ENCODE data around the gene KCNG2.
"Not testable (repeated sequence)": the region's sequence is repeated elsewhere in the genome, so short reads cannot be mapped to it uniquely, and the experiment has no call there.

Gene KCNG2

DNA sequence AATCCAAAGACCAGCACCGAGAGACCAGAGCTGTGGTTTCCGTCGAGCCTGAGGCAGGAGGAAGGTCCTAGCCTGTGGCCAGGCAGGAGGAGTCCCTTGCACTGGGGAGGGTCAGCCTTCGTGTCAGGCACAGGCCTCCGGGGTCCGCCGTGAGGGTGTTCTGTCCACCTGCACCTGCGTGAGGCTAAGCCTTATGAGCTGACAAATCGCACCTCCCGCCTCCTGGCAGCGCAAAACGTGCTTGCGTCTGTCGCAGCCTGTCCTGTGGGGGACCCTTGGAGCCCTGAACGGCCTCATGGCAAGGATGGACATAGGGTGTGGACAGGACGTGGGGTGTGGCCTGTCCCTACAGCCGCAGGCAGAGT is 73.3 kb downstream of the KCNG2 start:
- DNase-seq (ENCODE audit: low read depth): no peak

DNA sequence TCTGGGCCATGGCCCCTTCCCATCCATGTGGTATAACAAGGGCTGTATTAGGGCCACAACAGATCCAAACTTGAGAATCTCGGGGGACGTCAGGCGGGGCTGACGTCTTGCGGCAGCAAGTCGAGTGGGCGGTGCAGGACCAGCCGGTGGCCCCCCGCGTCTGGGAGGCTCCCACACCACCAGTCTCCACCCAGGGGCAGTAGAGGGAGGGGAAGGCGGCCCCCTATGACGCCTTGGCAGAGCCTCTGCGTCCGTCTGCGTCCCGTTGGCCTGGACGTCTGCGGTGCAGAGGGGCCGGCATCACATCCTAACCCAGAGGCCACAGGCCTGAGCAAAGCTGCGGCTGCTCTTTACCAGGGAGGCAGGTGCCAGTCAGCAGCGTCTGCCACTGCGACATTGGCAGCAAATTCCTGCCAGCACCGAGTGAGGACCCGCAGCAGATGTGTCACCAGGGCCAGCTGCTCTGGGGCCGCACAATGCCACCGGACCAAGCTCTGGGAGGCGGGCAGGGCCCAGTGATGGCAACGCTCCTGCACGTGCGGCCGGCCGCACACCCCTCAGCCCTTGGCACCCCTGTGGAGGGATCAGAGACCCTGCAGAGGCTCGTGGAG is 73.8 kb downstream of the KCNG2 start:
- no peak for DNase-seq (ENCODE audit: low read depth)

DNA sequence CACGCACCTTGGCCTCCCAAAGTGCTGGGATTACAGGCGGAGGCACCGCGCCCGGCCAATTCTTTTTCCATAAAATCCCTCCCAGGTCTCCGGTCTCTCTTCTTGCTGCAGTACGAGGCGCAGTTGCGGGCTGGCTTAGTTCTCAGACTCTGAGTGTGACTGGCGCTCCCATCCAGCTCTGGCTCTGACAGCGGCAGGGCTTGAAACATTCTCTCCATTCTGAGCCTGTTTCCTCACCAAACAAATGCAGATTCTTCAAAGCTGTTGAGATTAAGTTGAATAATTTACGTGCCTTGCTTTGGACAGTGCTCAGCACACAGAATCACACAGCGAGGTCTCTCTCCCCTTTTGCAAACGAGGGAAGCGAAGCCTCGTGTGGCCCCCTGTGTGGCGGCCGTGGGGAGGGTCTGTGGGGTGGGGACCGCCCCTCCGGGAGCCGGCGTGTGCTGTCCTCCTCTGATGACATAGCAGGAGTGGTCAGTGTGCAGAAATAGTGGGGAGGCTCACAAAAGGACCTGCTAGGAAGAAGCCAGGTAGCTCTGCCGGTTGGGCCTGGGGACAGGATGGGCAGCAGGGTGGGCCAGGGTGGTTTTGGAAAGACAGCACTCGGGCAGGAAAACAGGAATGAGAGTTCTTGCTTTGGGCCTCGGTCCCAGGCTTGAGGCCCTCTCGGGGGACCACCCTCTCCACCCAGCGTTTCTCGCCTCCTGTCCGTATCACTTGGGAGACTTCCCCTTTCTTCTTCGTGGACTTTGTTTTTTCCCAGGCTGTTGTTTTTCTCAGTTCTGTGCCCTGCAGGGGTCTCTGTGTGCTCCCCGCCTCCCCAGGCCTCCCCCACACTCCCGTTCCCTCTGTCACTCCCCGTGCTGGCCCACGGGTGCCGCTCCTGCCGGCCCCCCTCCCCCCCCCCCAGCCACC is 75.0 kb downstream of the KCNG2 start:
- DNase-seq (ENCODE audit: low read depth): no peak

DNA sequence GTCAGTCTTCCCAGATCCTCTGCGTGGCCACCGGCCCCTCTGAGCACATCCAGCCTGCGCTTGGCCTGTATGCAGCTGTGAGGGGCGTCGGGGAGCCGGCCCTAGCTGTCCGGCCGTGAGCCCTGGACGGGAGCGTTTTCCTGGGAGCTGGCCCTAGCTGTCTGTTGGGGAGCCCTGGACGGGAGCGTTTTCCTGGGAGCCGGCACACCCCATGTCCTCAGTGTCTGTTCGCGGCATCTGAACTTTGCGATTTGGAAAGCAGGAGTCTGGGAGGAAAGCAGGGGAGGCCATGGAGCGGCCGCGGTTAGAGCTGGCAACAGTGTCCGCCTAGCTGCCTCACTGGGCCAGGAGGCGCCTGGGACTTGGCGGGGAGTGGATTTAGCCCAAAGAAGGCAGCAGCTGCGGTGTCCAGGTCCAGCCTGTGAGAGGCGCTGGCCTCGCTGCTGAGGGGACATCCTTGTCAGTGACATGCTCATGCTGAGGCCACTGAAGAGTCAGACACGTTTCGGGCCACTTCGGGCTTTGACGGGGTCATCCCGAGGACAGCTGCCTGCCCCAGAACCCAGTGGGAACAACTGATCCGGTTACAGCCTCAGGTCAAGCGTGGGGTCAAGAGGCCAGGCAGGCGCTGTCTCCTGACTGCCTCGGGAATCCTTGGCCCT is 75.8 kb downstream of the KCNG2 start:
- no peak for DNase-seq (ENCODE audit: low read depth)

DNA sequence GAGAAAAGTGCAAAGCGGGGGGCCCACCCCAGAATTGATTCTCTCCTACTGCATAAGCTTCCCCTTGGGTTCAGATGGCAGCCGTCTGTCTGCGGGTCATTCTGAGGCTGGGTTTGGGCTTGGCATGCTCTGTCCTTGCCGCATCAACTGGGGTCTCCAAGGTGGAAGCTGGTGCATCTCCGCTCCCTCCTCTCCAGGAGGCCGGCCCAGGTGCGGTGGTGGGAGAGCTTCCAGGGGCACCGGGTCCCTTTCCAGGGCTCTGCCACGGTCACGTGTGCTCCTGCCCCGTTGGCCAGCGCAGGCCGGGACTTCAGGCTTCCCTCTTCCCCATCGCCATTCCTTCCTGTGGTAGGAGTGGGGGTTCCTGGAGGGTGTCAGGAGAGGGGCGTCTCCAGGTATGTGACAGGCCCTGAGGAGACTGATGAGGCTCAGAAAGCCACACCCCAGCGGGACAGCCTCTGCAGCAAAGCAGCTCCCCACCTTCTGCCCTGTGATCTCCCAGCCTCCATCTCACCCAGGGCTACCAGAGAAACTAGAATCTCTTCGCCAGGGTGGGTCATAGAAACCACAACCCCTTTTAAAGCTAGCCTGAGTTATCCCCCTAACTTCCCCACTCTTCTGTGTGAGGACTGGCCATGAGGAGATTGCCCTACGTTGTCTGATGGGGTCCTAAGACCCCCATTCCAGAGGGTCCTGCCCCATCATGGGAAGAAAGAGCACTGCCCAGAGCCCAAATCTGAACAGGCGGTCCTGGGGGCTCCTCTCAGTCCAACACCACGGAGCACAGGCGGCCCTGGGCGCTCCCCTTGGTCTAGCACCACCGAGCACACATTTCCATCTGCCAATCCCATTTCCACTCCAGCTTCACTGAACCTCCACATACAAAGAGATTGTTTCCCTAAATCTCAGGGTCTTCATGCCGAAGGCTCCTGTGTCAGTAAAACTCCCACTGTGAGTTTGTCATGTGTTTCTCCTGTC is 77.1 kb downstream of the KCNG2 start:
- DNase-seq (ENCODE audit: low read depth): no peak

DNA sequence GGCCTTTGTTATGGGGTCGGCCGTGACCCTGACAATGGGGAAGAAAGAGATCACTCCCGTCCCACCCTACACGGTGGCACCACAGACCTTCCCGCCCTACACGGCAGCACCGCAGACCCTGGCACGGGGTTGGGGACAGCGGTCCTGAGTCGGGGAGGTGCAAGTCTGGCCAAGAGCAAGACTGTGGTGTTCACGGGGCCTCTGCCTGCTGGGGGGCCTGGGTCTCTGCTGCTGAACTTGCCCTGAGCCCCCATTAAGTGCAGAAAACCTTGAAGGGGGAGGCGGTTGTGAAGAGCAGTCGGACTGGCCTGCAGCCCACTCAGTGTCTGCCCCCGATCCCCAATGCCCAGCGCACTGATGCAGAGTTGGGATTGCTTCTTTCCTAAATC is 77.8 kb downstream of the KCNG2 start:
- no peak for DNase-seq (ENCODE audit: low read depth)

DNA sequence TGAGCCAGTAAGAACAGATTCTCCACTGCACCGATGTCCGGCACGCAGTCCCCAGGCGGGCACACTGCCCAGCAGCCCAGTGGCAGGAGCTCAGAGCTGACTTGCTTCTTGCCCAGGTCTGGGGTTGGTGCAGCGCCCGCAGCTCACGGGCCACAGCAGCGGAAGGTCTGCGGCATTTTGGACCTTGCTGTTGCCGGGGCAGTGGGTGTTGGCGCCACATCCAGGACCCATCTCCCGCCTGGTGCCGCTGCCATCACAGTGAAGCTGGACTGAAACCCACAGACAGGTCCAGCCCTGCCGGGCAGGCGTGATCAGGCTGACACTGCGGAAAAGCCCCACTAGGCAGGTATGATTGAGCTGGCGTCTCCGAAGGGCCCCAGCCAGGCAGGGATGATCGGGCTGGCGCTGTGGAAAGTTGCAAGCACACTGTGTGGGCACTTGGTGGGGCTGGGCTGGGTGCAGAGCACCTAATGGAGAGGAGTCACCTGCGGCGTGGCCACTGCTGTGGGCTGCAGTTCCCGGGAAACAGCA is 78.3 kb downstream of the KCNG2 start:
- no peak for DNase-seq (ENCODE audit: low read depth)

DNA sequence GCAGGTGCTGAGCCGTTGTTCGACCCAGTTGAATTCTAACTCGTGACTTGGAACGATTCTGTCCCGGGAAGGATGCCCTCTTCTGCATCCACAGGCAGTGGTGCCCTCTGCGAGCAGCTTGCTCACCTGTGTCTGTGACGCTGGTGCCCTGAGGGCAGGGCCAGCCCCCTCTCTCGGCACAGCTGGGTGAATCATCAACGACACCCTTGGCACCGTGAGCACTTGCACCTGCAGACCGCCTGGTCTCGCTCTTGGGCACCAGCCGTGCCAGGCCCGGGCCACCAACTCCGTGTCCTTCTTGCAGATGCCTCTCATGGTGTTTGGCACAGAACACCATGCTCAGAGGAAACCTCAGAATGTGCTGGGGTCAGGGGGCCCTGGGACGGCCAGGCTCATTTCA is 78.8 kb downstream of the KCNG2 start:
- no peak for DNase-seq (ENCODE audit: low read depth)

DNA sequence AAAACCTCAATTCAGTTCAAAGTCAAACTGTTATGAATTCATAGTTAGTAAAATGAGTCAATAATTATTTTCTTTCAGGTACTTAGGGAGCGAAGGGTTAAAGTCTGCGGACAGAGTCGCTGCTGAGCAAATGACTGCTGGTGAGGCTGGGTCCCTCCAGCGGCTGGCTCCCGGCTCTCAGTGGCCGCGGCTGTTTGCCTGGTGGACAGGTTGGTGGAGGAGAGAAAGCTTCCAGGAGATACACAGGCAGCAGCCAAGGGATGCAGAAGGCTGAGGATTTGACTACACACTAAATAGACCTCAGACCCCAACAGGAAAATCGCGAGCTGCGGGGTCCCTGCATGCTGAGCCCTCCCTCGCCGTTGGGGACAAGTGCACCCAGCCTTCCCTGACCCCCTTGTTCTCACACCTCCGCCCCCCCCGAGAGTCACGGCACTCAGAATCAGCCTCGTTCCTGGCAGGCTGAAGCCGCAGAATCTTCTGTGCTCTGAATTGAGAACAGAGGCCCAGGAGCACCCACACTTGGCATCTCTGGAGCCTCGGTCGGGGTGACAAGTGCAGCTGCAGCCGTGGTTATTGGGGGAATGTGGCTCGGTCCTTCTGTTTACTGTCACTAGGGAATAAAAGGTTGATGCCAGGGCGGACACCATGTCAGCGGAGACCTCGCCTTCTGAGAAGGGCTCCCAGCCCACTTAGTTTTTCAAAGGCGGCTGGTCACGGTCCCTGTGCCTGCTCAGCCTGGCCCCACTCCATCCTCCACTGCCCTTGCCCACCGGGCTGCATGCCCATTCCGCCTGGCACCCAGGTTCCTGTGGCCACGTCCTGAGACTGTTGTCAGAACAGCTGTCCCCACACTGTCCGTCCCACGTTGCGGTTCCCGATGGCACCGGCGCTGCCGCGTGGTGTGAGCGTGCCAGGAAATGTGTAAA is 79.7 kb downstream of the KCNG2 start:
- no peak for DNase-seq (ENCODE audit: low read depth)

DNA sequence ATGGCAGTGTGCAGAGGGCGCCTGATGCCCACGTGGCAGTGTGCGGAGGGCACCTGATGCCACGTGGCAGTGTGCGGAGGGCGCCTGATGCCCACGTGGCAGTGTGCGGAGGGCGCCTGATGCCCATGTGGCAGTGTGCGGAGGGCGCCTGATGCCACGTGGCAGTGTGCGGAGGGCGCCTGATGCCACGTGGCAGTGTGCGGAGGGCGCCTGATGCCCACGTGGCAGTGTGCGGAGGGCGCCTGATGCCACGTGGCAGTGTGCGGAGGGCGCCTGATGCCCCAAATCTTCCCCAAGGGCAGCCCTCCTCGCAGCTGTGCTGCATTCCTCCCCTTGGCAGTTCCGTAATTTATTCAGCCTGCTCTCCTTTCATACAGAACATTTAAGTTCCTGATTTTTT is 80.5 kb downstream of the KCNG2 start:
- DNase-seq (ENCODE audit: low read depth): not testable (repeated sequence)

DNA sequence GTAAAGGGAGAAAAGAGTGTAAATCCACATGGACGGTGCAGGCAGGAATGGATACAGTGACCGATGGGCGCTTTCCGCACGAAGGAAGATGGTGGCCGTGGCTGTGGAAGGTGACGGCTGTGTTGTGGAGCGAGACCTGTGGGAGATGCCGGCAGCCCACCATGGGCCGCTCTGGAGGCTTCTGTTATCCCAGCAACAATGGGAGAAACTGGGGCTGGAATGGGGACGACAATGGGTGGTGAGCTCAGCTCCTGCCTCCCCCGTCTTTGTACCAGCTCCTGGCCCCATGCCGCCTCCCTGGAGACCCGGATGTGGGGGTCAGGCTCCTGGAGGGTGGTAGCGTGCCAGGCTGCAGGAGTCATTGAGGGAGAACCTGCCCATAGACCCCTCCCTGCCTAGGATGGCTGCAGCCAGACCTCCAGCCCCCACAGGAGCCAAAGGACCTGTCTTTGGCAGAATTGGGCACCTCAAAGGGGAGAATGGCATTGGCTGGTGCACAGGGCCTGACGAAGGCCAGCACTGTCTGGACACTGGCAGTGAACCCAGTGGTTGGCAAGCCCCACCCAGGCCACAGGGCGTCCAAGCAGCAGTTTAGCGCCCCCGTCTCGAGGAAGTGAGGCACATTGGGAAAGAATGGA is 81.1 kb downstream of the KCNG2 start:
- no peak for DNase-seq (ENCODE audit: low read depth)

DNA sequence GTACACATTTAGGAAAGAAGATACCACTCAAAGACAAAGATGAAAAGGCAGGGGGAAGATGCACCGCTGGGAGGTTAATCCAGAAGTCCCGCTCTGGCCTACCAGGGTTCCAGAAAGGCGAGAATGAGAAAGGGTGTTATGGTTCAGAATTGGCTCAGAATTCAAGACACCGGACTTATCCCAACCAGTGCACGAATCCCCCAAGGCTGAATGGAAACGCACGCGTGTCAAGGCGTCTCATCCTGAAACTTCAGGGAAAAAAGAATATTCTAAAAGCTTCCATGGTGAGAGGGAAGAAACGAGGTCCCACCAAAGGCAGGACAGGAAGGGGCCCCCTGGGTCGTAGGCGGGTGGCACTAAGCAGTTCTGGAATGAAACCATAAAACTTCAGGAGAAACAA is 81.8 kb downstream of the KCNG2 start:
- no peak for DNase-seq (ENCODE audit: low read depth)

DNA sequence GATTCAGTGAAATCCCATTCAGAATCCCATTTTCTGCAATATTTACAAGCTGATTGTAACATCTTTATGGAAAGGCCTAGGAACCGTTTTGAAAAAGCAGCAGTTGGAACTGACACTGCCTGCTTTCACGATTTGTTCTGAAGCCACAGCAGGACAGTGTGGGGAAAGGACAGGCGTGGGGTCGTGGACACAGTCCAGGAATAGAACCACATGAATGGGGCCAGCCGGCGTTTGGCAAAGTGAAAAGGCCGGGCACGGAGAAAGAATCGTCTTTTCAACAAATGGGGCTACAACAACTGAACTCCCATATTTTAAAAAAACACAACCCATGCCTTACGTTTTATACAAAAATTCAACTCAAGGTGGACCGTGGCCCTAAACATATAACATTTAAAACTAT is 84.0 kb downstream of the KCNG2 start:
- DNase-seq (ENCODE audit: low read depth): no peak

DNA sequence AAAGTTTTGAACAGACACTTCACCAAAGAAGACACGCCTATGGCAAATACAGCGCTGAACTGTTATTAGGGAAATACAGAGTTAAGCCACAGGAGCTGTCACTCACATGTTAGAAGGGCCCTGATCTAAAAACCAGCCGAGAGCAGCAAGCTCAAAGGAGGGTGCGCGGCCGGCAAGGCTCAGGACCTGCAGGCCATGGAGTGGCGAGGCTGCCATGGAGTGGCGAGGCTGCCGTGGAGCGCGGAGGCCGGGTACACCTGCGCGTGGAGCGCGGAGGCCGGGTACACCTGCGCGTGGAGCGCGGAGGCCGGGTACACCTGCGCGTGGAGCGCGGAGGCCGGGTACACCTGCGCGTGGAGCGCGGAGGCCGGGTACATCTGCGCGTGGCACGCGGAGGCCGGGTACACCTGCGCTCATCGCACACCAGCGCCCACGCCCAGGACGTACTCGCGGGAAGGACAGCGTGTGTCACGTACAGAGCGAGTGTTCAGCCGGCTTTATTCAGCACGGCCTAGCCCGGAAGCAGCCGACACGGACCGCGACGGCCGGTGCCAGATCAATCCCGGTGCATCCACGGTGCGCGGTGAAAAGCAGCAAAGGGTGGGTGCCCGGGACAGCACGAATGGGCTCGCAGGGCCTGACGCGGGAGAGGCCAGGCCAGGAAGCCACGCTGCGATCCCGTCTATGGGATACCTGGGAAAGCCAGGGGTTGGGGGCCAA is 84.9 kb downstream of the KCNG2 start:
- DNase-seq (ENCODE audit: low read depth): no peak

DNA sequence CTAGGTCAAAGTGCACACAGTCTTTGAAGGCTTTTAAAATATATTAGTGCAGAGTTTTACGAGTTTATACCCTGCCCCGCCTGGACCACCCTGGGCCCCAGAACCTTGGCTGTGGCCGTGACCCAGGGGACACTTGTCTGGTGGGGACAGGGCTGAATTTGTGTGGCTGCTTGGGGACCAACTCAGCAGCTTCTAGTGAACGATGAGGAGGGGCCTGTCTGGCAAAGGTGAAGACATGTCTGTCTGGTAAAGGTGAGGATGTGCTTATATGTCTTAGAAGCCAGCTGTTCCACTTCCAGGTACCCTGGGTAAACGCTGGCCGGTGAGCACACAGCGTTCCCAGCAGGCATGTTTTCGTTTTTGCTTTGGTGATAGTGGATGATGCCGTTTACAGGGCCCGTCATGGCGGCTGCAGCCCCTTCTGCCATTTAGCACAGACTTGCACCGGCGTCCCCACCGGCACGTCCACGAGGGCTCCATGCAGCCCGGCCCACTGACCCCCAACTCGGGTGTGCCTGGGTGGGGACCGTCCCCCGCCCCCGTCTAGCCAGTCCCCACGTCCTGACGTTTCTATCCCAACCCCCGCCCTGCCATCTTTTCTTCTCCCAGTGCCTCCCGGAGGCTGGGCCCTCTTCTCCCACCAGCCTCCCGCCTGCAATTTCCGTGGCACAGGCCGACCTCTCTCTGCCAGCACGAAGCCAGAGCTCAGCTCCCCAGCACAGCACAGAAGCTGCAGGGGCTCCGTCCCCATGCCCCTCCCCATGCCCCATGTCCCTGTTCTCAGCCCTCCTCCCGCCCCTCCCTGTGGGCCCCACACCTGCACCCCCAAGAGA is 85.9 kb downstream of the KCNG2 start:
- no peak for DNase-seq (ENCODE audit: low read depth)

DNA sequence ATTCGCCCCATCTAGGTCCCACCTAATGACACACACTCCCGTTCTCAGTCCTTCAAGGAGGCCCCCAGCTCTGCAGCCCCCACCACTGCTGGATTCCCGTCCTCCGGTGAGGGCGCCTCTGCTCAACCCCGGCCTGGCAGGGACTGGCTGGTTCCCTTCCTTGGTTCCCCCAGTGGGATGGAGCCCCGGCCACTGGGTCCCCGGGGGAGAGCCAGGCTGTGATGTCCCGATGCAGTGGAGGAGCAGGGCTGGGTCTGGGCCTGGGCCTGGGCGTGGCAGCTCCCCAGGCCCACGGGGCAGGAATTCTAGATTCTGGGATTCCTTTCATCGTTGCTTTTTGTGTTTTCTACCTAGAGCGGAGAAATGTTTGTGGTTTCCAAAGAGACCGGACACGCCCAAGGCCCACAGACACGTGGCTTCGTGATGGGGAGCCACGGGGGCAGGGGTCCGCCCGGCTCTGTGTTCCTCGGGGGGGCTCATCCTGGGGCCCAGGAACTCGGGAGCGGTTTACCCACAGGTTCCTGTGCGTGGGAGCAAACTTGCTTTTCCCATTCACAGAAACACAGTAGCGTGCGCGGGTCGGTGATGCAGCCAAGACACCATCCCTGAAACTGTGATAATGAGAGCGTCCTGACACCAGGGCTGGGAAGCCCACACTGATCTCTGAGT is 86.7 kb downstream of the KCNG2 start:
- no peak for DNase-seq (ENCODE audit: low read depth)

DNA sequence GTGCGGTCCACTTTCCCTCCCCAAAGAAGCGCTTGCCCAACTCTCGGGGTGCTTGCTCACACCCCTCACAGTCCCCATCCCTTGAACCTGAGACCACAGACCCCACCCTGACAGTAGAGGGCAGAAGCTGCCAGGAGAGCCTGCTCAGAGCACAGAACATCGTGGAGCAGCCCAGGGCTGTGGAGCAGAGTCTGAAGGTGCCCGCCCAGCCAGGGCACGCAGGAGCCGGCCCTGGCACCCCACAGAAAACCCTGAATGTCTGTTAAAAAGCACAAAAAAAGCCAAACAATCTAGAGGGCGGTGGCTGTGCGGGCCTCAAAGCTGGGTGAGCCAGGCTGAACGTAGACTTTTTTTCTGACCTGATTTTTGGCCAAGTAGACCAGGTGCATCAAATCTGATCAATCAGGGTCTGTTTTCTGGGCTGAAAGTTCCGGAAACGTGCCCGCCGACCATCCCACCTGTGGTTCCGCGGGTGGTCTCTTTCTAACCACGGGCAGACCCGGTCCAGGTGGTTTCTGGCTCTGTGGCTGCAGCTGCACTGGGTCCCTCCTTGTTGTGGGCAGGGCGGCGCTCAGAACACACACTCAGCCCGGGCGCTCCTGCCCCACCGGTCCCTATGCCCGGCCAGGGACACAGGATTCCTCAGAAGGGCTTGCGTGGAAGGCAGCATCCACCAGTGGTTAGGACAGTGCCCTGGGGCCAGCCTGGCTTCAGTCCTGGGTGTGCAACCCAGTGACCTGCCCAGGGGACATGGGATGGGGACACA is 87.4 kb downstream of the KCNG2 start:
- no peak for DNase-seq (ENCODE audit: low read depth)
